Neuronal stem cell (in vitro differentiated cells): Measurements from ENCODE around the gene CTDSP2.

ENCODE experiments used
- DNase-seq: peaks from one replicate; pipeline ENCODE4 v3.0.0-alpha.2; 2013; ENCODE audit warnings: low spot score
- H2AFZ ChIP-seq: one replicate; pipeline ENCODE4 v1.6.1; 2013; ENCODE audit warnings: mild to moderate bottlenecking, low read length, inconsistent platforms
- H2AK5ac ChIP-seq: 2 replicates; pipeline ENCODE4 v1.6.1; 2013; ENCODE audit warnings: low read depth, mild to moderate bottlenecking, inconsistent platforms, low read length, moderate library complexity, mixed read lengths
- H2BK120ac ChIP-seq: 2 replicates; pipeline ENCODE4 v1.6.1; 2013; ENCODE audit warnings: low read depth, mild to moderate bottlenecking, inconsistent platforms, low read length, moderate library complexity, mixed read lengths
- H2BK12ac ChIP-seq: one replicate; pipeline ENCODE4 v1.6.1; 2013; ENCODE audit warnings: low read length, inconsistent platforms
- H2BK15ac ChIP-seq: 2 replicates; pipeline ENCODE4 v1.6.1; 2013; ENCODE audit warnings: mild to moderate bottlenecking, low read length, inconsistent platforms, mixed read lengths
- H2BK5ac ChIP-seq: one replicate; pipeline ENCODE4 v1.6.1; 2013; ENCODE audit warnings: inconsistent platforms, mild to moderate bottlenecking, low read length, moderate library complexity
- H3K14ac ChIP-seq: one replicate; pipeline ENCODE4 v1.6.1; 2013; ENCODE audit warnings: low read length, inconsistent platforms
- H3K18ac ChIP-seq: 2 replicates; pipeline ENCODE4 v1.6.1; 2013; ENCODE audit warnings: low read length, inconsistent platforms
- H3K23ac ChIP-seq: 2 replicates; pipeline ENCODE4 v1.6.1; 2013; ENCODE audit warnings: low read depth, mild to moderate bottlenecking, mixed read lengths, low read length, inconsistent platforms; ENCODE audit not compliant: poor library complexity
- H3K27ac ChIP-seq: replicated peaks from 3 replicates; pipeline ENCODE4 v1.5.1; 2013; ENCODE audit warnings: low read length, inconsistent platforms
- H3K27me3 ChIP-seq, 3 experiments: 2 replicates each; pipeline ENCODE4 v1.6.1; 2013; ENCODE audit warnings: low read length in 3 of 3, mild to moderate bottlenecking in 2 of 3, inconsistent platforms in 1 of 3, low read depth in 1 of 3, mixed read lengths in 1 of 3, moderate library complexity in 1 of 3; ENCODE audit not compliant: control insufficient read depth in 3 of 3, insufficient read depth in 3 of 3
- H3K36me3 ChIP-seq, 2 donors: replicated peaks in 1 of 2; 2 replicates each; pipeline ENCODE4 v1.6.1; 2013; ENCODE audit warnings: low read length in 2 of 2; ENCODE audit not compliant: control insufficient read depth in 2 of 2, insufficient read depth in 2 of 2
- H3K4ac ChIP-seq: 2 replicates; pipeline ENCODE4 v1.6.1; 2013; ENCODE audit warnings: inconsistent platforms, mild to moderate bottlenecking, low read length, moderate library complexity
- H3K4me1 ChIP-seq, 2 donors: 1 replicate in 1 of 2; 2 replicates in 1 of 2; pipeline ENCODE4 v1.6.1; 2013; ENCODE audit warnings: low read length in 2 of 2, low read depth in 1 of 2; ENCODE audit not compliant: control insufficient read depth in 2 of 2, insufficient read depth in 1 of 2
- H3K4me2 ChIP-seq: one replicate; pipeline ENCODE4 v1.6.1; 2013; ENCODE audit warnings: mild to moderate bottlenecking, low read length, inconsistent platforms; ENCODE audit not compliant: insufficient read depth, poor library complexity, severe bottlenecking
- H3K4me3 ChIP-seq, 2 donors: 2 replicates each; pipeline ENCODE4 v1.5.1; 2013; ENCODE audit warnings: low read length in 2 of 2, mild to moderate bottlenecking in 2 of 2, inconsistent platforms in 1 of 2, moderate library complexity in 1 of 2
- H3K79me1 ChIP-seq: one replicate; pipeline ENCODE4 v1.6.1; 2013; ENCODE audit warnings: low read depth, mild to moderate bottlenecking, inconsistent platforms, low read length, moderate library complexity
- H3K9ac ChIP-seq: one replicate; pipeline ENCODE4 v1.6.1; 2013; ENCODE audit warnings: mild to moderate bottlenecking, low read depth, low read length, inconsistent platforms; ENCODE audit not compliant: poor library complexity
- H3K9me3 ChIP-seq, 2 donors: replicated peaks in 1 of 2; 2 replicates each; pipeline versions ENCODE3 to v1.6.1; 2013; ENCODE audit warnings: low read length in 2 of 2, mild to moderate bottlenecking in 2 of 2, inconsistent platforms in 1 of 2, low read depth in 1 of 2, mixed read lengths in 1 of 2, moderate library complexity in 1 of 2; ENCODE audit not compliant: control insufficient read depth in 2 of 2, insufficient read depth in 1 of 2
- H4K8ac ChIP-seq: one replicate; pipeline ENCODE4 v1.6.1; 2013; ENCODE audit warnings: low read depth, mild to moderate bottlenecking, inconsistent platforms, low read length, moderate library complexity
- H4K91ac ChIP-seq: one replicate; pipeline ENCODE4 v1.6.1; 2013; ENCODE audit warnings: low read length, low read depth, mild to moderate bottlenecking, inconsistent platforms; ENCODE audit not compliant: poor library complexity
- WGBS, 2 donors: extraction: QIAGEN DNeasy Blood & Tissue Kit; methylation state at CpG; one replicate each; pipeline ENCODE4 v1.1.7; 2013; ENCODE audit warnings: missing lambda C conversion rate in 2 of 2, mixed read lengths in 1 of 2; ENCODE audit not compliant: insufficient read length in 2 of 2, insufficient replicate concordance in 1 of 2; ENCODE audit errors: extremely low coverage in 2 of 2; 5-methylcytosine and 5-hydroxymethylcytosine counted together

The CTDSP2 gene

GRCh38 chr12:57779736-57780135, 66.8 kb downstream of the CTDSP2 start:
- peaks cover 4% of the 10 kb centered on the region for H3K79me1 ChIP-seq
- H2BK12ac ChIP-seq: no peak overlapping the region
- no peak overlapping the region for H2AFZ ChIP-seq
- H2BK15ac ChIP-seq: no peak overlapping the region
- no peak overlapping the region for H3K14ac ChIP-seq
- H3K4ac ChIP-seq: no peak overlapping the region
- no peak overlapping the region for H3K4me2 ChIP-seq
- H3K9me3 ChIP-seq: no peaks in the 10 kb centered on the region
- no peaks in the 10 kb centered on the region for H3K27me3 ChIP-seq
- H3K36me3 ChIP-seq: peaks cover 0 to 35% of the 10 kb centered on the region in 2 donors
- no peak overlapping the region for H3K18ac ChIP-seq
- no peak overlapping the region for H4K91ac ChIP-seq
- H2AK5ac ChIP-seq: no peak overlapping the region
- no peak for DNase-seq
- H4K8ac ChIP-seq: no peak overlapping the region
- no peak overlapping the region for H3K4me3 ChIP-seq
- no peak overlapping the region for H3K27ac ChIP-seq
- H3K9ac ChIP-seq: no peak overlapping the region
- no peak overlapping the region for H3K23ac ChIP-seq
- H3K4me1 ChIP-seq: peaks cover 3 to 6% of the 10 kb centered on the region in 2 donors
- no peak overlapping the region for H2BK5ac ChIP-seq
- WGBS, 2 donors: no CpG with 5 or more reads among the region's 1 CpG
- no peak overlapping the region for H2BK120ac ChIP-seq

- Histone ChIP-seq H2AK5ac (no peak overlapping the region), H3K14ac (no peak overlapping the region), H3K36me3 (peaks cover 0 to 28% of the 10 kb centered on the region in 2 donors), H3K9me3 (no peaks in the 10 kb centered on the region), H3K9ac (no peak overlapping the region), H3K4ac (no peak overlapping the region), H3K4me2 (no peak overlapping the region), H3K23ac (no peak overlapping the region), H2BK15ac (no peak overlapping the region), H2AFZ (no peak overlapping the region), H3K18ac (no peak overlapping the region), H3K27ac (no peak overlapping the region), H3K4me3 (no peak overlapping the region), H2BK5ac (no peak overlapping the region), H3K27me3 (no peaks in the 10 kb centered on the region), H4K91ac (no peak overlapping the region), H2BK12ac (no peak overlapping the region), H2BK120ac (no peak overlapping the region), H4K8ac (no peak overlapping the region), H3K4me1 (peaks cover under 1 to 3% of the 10 kb centered on the region in 2 donors), H3K79me1 (peaks cover 3% of the 10 kb centered on the region)
- no peak for DNase-seq
- no CpG with 5 or more reads among the region's 7 CpGs for WGBS, 2 donors
Measured at GRCh38 chr12:57777911-57778310, 68.6 kb downstream of the CTDSP2 start.

GRCh38 chr12:57777367-57777766, 69.2 kb downstream of the CTDSP2 start:
- Histone ChIP-seq H3K27me3 (no peaks in the 10 kb centered on the region), H4K8ac (no peak overlapping the region), H3K9ac (no peak overlapping the region), H2BK120ac (no peak overlapping the region), H3K9me3 (no peaks in the 10 kb centered on the region), H3K14ac (no peak overlapping the region), H3K23ac (no peak overlapping the region), H3K18ac (no peak overlapping the region), H2BK15ac (no peak overlapping the region), H4K91ac (no peak overlapping the region), H3K4me2 (no peak overlapping the region), H3K4ac (no peak overlapping the region), H2BK5ac (no peak overlapping the region), H2AFZ (no peak overlapping the region), H3K27ac (no peak overlapping the region), H3K79me1 (no peaks in the 10 kb centered on the region), H2AK5ac (no peak overlapping the region), H2BK12ac (no peak overlapping the region), H3K36me3 (peaks cover 0 to 28% of the 10 kb centered on the region in 2 donors), H3K4me1 (peaks cover 2 to 4% of the 10 kb centered on the region in 2 donors), H3K4me3 (no peak overlapping the region)
- no CpG with 5 or more reads among the region's 7 CpGs for WGBS, 2 donors
- no peak for DNase-seq

- no CpG with 5 or more reads among the region's 2 CpGs for WGBS, 2 donors
- no peak overlapping the region for H3K23ac ChIP-seq
Measured at GRCh38 chr12:57776247-57776587, 70.3 kb downstream of the CTDSP2 start.

More at GRCh38 chr12:57776247-57776587, 70.3 kb downstream of the CTDSP2 start:
- peaks cover 4 to 5% of the 10 kb centered on the region in 2 donors for H3K4me1 ChIP-seq
- H4K91ac ChIP-seq: no peak overlapping the region
- no peak overlapping the region for H3K4me2 ChIP-seq
- H2AFZ ChIP-seq: no peak overlapping the region
- DNase-seq: no peak
- no peak overlapping the region for H3K9ac ChIP-seq
- no peak overlapping the region for H4K8ac ChIP-seq
- H2AK5ac ChIP-seq: no peak overlapping the region
- H2BK15ac ChIP-seq: no peak overlapping the region
- peaks cover 0 to 22% of the 10 kb centered on the region in 2 donors for H3K36me3 ChIP-seq
- no peak overlapping the region for H3K18ac ChIP-seq
- H3K4me3 ChIP-seq: no peak overlapping the region
- H2BK5ac ChIP-seq: no peak overlapping the region
- H2BK12ac ChIP-seq: no peak overlapping the region
- no peak overlapping the region for H3K4ac ChIP-seq
- H3K27ac ChIP-seq: no peak overlapping the region
- no peak overlapping the region for H2BK120ac ChIP-seq
- no peaks in the 10 kb centered on the region for H3K79me1 ChIP-seq
- H3K14ac ChIP-seq: no peak overlapping the region
- no peaks in the 10 kb centered on the region for H3K27me3 ChIP-seq
- no peaks in the 10 kb centered on the region for H3K9me3 ChIP-seq
